GM18505 (cell line): ENCODE data around the gene TTLL11.

Source experiments
- ATAC-seq: cut with Tn5 transposase; IDR thresholded peaks from one replicate; pipeline ENCODE4 v1.9.1; 2021; ENCODE audit not compliant: unreplicated experiment
- POLR2A ChIP-seq: IDR thresholded peaks from 4 replicates; pipeline ENCODE4 v1.6.1; 2011; ENCODE audit warnings: borderline replicate concordance; ENCODE audit not compliant: insufficient read depth, insufficient read length; ENCODE audit errors: extremely low read depth

Gene TTLL11

GRCh38 chr9:121827251-121827967 lies 265.7 kb downstream of the TTLL11 start:
- TF ChIP-seq POLR2A = no peak
- ATAC-seq = no peak

GRCh38 chr9:121826711-121827110 lies 266.4 kb downstream of the TTLL11 start:
- ATAC-seq = no peak
- no peak for TF ChIP-seq POLR2A

DNA sequence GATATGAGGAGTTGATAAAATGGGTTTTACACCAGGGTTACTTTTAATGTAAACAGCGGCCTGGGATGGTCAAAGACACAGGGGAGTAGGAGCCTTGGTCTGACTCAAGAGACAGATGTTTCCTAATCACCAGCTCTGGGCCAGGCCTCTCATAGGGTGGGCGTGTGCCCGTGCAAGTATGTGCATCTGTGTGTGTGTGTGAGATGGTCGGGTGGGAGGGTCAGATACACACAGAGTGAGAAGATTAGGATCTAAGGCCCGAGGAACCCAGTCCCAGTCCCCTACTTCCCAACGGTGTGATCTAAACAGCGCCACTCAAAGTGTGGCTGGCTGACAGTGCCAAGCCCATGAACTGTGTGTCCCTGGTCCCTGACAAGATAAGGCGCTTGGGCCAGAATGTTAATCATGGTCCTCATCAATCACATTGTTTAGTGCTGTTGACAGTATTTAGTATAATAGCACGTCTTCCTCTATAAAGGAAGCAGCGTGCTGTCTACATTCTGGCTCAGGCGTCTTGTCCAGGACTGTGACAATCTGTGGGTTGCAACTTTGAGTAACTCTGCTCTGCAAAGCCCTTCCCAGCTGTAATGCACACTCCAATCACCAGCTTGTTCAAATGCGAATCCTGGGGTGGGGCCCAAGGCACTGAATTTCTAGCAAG lies 267.9 kb downstream of the TTLL11 start:
- ATAC-seq = no peak
- TF ChIP-seq POLR2A = no peak

DNA sequence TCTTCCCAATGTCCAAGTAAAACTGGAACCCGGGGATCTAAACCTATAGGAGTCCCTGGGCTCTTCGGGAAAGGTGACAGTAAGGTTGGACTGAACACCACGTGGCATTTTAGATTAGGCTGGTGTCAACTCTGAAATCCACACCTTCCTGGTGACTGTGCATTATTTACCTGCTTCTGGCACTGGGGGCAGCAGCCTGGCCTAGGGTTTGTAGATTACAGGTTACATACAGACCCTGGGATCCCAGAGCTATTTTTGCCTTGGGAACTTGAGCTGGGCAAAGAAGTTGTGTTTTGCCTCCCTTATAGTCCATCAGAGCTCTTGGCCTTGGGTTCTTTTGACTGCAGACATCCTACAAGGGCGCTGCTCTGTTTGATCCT lies 268.5 kb downstream of the TTLL11 start:
- no peak for TF ChIP-seq POLR2A
- no peak for ATAC-seq

DNA sequence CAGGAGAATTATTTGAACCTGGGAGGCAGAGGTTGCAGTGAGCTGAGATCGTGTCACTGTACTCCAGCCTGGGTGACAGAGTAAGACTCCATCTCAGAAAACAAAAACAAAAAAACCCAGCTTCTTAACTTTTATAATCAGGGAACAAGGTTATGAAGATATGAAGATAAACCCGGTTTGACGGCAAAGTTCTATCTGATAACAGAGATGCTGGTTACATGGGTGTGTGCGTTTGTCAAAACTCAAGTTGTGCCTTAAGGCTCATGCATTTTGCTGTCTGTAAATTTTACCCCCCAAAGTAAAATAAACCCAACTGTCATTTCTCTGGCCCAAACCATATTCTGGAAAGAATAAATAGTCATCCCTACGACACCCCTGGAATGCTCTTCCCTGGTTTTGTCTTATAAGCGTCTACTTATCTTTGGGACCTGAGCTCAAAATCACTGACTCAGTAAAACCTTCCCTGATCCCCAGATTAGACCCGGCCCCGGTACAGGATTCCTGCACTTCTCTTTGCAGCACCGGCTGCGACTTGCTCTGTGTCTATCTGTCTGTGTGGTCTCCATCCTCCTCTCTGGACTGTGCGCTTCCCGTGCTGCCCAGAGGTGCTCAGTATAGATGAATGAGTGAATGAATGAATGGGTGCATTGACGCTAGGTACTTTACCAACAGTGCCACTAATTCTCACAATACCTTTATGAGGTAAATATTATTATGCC lies 269.5 kb downstream of the TTLL11 start:
- no peak for TF ChIP-seq POLR2A
- ATAC-seq = no peak

- no peak for ATAC-seq
- no peak for TF ChIP-seq POLR2A
These were observed 270.7 kb downstream of the TTLL11 start for GRCh38 chr9:121822093-121823085.

- TF ChIP-seq POLR2A = no peak
- ATAC-seq = no peak
These were observed 271.8 kb downstream of the TTLL11 start for GRCh38 chr9:121821326-121821725.

DNA sequence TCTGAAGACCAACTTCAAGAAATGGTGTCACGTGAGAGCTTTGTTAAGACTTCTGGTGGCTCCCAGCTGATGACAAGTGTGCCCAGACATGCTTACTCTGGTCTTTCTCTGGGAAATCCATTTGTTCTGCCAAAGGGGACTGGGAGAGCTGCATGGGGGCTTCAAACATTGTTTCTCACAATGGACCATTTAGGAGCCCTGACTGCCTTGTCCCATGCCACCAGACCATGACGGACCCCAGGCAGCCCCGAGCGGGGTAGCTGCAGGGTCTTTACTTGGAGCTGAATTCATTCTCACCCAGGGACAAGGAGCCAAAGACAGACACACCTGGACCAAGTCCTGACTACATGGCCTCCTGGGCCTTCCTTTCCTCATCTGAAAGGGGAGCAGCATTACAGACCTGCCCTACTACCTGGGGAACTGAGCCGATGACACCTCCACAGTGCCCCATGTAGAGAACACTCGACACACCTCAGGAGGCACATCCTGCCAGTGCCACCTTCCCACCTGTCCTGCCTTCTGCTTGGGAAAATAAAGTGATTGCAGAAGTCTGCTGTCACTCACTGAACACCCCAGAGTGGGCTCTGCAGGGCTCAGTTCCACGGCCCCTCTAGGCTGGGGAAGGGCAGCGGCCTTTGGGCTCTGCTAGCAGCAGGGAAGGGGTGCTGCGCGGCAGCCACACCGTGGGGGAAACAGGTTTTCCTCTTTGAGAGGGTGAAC lies 272.7 kb downstream of the TTLL11 start:
- ATAC-seq = no peak
- no peak for TF ChIP-seq POLR2A

DNA sequence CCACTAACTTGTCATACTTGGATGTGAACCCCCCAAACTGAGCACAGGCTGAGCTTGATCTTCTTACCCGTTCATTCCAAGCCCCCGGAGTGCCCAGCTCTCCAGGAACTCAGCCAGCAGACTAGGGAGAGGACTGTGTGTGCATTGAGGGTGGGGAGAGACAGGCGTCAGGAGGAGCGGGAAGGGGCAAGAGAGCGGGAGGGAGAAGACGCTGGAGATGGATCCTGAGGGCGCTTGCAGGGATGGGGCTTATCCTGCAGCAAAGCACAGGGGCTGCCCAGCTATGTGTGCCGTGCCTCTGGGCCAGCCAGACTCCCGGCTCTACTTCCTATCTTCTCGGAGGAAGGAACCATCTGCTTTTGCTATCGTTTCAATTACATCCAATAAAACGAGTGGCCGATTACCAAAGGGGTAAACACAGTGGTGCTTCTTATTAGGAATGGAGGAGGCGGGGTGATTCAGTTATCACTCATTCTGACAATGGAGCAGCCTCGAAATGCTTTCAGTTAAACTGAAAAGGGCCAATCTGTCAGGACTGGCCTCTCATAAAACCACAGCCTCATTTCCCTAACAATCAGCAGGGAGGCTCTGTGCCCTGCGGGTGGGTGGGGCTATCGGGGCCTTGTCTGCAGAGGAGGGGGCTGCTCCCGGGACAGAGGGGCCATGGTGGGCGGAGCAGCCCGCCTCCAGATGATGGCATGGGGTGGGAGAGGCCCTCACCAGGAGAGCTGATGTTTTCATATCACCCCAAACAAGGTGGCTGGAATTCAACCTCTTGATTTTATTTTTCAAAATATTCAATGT lies 273.5 kb downstream of the TTLL11 start:
- no peak for TF ChIP-seq POLR2A
- no peak for ATAC-seq

DNA sequence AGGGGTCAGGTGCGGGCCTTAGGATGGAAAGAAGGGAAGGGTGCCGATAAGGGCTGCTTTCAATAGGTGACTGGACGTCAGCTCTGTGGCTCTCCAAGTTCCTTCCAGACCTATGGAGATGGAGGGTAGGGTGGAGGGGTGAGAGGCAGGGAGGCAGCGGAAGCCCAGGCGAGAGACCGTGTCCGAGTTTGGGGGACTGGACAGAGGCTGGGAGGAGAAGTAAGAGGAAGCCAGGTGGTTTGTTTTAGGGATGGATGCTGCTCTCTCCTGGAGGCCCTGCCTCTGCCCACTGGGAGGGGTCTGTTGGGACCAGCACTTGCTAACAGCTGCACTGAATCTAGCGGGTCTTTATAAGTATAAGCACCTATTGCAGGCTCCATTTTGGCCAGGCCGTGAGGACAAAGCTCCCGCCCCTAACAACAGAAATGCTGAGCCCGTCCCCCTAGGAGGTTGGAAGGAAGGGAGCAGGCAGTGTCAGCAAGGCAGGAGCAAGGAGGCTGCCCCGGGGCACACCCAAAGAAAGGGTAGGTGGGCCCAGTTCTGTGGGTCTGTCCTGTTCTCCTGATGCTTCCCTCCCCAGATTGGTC lies 274.2 kb downstream of the TTLL11 start:
- no peak for TF ChIP-seq POLR2A
- ATAC-seq = no peak

- no peak for TF ChIP-seq POLR2A
- no peak for ATAC-seq
These were observed 275.0 kb downstream of the TTLL11 start for GRCh38 chr9:121818016-121818661.

GRCh38 chr9:121817476-121817875 lies 275.6 kb downstream of the TTLL11 start:
- ATAC-seq = no peak
- TF ChIP-seq POLR2A = no peak
